Upper lobe of left lung (tissue), 4 donors: Measurements from ENCODE around the gene GALNT4.

Experiments used
- POLR2A ChIP-seq, 4 donors: fragments of 450-650 bp; IDR thresholded peaks; one replicate each; pipeline ENCODE4 v1.5.1; 2016 to 2017; ENCODE audit warnings: antibody characterized with exemption in 4 of 4, mild to moderate bottlenecking in 2 of 4
- POLR2AphosphoS5 ChIP-seq, 2 donors: sonication (generic); formaldehyde crosslinking; IDR thresholded peaks; one replicate each; pipeline ENCODE4 v1.5.1; 2017; ENCODE audit warnings: antibody characterized with exemption in 2 of 2
- TF ChIP-seq, protein P1 (sequence below), 6 experiments: fragments of 450-650 bp in 4 of 6; fragments of 200-600 bp in 2 of 6; sonication (generic) in 2 of 6; IDR thresholded peaks; one replicate each; pipeline ENCODE4 v1.5.1; 2016 to 2019; ENCODE audit warnings: antibody characterized with exemption in 6 of 6

- TF ChIP-seq, protein P1, sequence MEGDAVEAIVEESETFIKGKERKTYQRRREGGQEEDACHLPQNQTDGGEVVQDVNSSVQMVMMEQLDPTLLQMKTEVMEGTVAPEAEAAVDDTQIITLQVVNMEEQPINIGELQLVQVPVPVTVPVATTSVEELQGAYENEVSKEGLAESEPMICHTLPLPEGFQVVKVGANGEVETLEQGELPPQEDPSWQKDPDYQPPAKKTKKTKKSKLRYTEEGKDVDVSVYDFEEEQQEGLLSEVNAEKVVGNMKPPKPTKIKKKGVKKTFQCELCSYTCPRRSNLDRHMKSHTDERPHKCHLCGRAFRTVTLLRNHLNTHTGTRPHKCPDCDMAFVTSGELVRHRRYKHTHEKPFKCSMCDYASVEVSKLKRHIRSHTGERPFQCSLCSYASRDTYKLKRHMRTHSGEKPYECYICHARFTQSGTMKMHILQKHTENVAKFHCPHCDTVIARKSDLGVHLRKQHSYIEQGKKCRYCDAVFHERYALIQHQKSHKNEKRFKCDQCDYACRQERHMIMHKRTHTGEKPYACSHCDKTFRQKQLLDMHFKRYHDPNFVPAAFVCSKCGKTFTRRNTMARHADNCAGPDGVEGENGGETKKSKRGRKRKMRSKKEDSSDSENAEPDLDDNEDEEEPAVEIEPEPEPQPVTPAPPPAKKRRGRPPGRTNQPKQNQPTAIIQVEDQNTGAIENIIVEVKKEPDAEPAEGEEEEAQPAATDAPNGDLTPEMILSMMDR (IDR thresholded peaks at IDR 0.05): no peak
- TF ChIP-seq POLR2AphosphoS5 (IDR thresholded peaks at IDR 0.05): no peak
- no peak for TF ChIP-seq POLR2A (IDR thresholded peaks at IDR 0.05)
Observed at GRCh38 chr12:89523393-89523792, 1.2 kb downstream of the GALNT4 start.
